ENCODE data around the gene NOX3. TPM values are rescaled to one million over a fixed set of nuclear protein-coding genes. Genes with fewer than 3 reads are reported as not detected.

NOX3 gene
- total RNA-seq, 1 experiment from 2014 or later, result not detected

DNA sequence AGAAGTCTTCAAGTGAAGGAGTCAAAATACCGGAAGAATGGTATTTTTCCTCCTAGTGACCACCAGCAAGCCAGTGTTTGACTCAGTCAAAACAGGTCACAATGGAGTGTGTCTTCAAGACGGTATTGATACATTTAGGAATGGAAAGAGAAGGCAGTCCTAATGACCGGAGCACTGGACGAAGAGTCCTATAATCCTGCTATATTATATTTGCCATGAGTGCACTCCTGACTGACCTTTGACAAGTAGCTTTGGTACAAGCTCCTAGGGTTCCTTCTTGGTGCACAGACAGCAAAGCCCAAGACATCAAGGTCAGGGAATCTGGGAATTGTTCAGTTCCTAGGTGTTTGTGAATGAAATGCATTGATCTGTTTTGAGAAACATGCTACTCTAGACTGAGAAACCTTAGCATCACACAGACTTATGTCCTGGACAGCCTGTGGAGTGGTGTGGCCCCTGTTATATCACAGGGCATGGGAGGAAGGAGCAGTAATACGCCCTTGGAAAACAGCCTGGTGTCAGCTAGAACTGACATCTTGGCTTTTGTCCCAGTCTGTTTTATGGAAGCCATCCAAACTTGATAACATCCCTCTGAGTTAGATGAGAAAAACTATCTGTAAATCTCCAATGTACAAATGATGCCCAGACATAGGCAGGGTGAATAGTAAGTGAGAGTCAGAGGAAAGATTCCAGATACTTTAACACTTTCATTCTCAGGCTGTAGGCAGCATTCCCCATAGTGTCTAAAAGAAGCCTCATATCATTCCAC lies 18.5 kb downstream of the NOX3 start:
- DNase-seq (ENCODE audit: low read depth), result peak; percentile 7

DNA sequence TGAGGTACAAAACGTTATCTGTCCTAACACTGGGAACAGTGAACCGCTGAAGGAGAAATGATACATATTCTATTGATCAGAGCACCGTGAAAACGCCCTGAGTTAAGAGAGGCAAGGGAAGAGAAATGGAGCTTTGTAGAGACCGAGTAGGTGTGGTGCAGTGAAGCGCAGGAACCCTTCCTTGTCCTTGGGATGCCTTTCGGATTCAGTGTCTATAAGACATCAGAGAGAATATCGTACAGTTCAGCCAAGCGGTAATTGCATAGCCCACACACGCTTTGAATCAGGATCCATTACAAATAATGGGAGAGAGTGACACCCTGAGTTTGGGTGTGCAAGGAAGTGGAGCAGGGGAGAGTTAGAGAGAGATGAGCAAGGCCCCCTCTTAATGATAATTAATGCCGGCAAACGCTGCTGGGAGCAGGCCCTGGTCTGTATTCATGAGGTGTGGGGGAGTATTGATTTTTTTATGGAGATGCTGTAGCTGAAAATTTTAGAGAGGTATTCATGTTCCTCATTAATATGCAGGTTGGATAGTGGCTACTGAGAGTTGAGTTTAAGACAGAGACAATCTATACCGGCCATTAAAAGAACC lies 20.7 kb downstream of the NOX3 start:
- no peak for DNase-seq (ENCODE audit: low read depth)

DNA sequence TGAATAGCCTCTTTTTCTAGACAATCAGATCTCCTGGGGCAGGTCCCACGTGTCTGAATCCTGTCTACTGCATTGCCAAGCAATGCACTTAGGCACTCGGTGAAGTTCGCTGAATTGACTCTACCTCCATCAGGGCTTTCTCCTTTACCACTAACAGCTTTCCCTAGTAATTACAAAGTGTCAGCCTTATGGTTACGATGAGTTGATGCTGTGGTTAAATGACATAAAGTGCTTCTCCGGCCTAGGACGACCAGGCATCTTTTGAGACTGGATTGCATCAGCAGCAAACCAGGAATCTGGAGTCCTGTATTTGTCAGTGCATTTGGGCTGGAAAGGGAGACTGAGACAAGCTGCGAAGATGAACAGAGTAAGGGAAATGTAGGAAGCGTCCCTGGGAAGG lies 21.5 kb downstream of the NOX3 start:
- DNase-seq (ENCODE audit: low read depth), result no peak

DNA sequence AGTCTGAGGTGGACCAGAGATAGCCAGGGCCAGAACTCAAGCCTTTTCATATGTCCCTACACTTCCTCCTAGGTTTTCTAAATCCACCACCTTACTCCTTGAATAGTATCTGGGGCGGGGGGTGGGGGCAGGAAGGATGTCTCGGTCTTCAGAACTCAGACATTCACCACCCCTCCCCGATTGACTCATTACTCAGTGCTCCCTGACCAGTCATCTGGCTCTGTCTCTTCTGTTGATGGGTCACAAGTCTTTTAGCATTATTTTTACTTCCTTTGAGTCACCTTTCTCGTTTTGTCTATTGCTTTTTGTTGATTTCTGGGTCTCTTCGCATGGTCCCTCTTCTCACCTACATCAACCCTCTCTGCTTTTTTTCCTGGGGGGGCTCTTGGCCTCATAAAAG lies 23.3 kb downstream of the NOX3 start:
- peak; percentile 68 for DNase-seq (ENCODE audit: low read depth)

DNA sequence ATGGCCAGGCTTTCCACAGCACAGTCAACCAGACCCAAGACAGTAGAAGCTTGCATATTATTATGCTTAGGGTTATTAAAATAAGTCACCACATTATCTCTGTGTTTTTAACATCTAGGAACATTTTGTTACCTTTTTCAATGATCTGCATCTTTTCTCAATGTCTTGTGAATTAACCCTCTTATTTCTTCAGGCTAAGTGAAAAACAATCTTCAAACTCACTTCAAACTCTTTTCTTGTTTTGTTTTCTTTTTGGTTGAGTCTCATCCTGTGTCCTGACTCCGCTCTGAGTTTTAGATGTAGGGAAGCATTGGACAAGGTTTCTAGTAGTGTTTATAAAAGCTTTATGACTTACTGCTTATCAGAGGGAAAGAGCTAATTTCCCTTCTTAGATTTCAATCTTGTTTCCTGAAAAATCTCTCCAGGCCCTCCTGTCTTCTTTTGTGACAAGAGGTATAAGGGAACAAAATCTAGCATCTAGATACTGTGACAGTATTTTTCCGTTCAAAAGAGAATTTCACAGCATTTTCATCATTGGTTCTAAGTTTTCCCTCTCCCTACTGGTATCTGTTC lies 26.2 kb downstream of the NOX3 start:
- DNase-seq (ENCODE audit: low read depth), result no peak

DNA sequence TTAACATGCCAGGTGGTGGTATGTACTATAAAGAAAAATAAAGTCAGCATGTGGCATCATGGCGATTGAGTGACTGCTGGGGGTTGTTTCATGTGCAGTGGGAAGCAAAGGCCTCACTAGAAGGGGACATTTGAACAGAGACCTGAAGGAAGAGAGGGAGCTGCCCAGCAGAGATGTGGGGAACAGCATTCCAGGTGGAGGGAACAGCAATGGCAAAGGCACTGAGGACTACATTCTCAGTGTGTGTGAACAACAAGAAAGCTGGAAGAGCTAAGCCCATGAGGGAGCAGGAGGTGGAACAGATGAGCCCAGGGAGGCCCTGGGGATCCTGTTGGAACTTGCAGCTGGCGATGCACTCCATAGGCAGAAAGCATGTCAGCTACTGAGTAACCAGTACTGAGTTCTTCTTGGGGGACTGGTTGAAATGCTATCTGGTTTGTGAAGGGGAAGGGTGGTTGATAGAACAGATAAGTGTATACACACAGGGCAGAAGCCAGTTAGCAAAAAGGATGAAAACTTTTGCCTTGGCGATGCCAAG lies 29.2 kb downstream of the NOX3 start:
- DNase-seq (ENCODE audit: low read depth), result no peak

DNA sequence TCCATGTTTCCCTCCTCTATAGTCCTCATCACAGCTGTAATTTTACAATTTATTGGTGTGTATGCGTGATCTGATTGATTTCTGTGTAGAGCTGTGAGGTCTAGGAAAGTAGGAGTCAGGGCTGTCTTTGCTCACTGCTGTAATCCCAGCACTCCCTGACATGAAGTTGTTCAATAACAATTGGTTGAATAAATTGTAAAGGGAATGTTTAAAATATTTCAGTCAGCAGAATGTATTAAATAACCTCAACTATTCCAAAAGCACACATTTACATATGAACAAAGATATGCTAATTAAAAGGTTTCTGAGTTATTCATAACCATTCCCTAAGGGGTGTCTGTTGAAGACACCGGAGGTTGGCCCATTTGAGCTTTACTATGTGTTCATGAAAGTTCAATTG lies 31.5 kb downstream of the NOX3 start:
- no peak for DNase-seq (ENCODE audit: low read depth)

DNA sequence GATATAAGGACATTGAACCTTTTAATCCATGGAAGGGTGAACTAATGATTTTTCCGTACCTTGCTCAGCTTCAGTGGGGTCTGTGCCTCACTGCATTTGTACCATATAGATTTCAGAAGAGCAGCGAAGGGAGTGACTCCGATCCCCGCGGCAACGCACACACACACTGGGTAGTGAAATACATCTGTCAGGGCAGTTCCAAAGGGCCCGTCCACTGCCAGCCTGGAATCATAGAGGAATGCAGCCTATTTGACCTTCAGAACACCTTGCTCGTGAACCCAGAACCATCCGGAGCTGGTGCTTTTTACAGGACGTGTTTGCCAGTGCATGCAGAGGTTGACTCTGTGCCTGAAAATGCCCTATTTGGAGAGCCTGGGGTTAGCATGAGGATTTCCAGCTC lies 33.0 kb downstream of the NOX3 start:
- no peak for DNase-seq (ENCODE audit: low read depth)

DNA sequence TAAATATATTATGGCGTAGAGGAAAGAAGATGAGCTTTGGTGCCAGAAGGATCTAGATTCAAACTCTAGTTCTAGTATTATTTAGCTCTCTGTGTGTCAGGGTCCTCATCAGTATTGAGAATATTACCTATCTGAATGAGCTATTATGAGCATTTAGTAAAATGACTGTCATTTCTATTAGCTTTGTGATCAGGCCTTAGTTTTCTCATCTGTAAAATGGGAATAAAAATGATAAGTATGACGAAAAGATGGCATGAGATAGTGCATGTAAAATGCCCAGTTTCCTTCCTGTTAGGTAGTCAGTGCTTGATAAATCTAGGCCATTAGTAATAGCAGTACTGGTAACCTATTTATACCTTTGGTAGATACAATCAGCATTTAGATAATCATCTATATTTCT lies 35.1 kb downstream of the NOX3 start:
- DNase-seq (ENCODE audit: low read depth), result no peak

DNA sequence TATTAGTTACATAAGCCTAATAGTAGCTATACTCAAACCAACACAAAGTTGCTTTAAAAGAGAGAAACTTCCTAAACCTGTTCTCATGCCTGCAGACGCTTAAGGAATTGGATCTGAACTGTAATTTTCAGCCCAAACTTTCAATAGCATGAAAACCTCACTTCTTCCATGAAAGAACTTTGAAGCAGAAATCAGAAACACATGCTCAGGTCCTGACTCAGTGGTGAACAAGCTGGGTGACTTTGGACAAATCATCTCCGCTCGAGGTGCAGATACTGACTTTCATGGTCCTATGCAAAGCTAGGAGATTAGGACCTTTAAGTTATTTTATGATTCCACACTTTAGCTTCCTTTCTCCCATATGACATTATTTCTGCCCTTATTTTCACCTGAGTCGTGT lies 36.5 kb downstream of the NOX3 start:
- DNase-seq (ENCODE audit: low read depth), result no peak

DNA sequence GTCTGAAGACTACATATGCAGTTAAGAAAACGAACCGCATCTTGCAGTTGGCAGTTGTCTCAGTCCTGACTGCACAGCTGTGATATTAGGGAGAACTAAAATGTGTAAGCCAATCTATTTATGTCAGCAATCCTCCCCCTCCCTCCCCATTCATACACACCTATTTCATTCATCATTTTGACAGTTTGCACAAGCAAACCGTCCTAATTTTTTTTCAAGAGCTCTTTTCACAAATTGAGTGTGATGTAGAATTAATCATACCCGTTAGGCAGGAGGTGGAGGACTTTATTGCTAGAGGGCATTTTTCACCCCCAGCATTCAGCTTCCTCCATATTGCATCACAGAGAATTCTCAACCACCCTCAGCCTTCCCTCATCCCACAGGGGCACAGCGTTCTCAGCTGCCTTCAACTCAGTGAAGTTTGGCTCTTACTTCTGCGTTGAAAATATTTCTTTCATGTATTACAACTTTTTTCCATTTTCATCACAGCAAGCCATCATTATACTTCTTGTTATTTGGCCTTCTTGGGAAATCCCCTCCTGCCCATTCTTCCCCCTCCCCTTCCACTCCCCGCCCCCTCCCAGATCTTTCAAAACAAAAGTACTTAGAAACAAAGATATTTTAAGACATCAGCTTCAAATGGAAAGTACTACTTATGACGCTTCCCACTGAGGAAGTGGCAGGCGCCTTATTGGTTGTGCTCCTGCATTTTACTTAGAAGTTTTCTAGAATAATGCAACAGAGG lies 37.5 kb downstream of the NOX3 start:
- peak; percentile 6 for DNase-seq (ENCODE audit: low read depth)

DNA sequence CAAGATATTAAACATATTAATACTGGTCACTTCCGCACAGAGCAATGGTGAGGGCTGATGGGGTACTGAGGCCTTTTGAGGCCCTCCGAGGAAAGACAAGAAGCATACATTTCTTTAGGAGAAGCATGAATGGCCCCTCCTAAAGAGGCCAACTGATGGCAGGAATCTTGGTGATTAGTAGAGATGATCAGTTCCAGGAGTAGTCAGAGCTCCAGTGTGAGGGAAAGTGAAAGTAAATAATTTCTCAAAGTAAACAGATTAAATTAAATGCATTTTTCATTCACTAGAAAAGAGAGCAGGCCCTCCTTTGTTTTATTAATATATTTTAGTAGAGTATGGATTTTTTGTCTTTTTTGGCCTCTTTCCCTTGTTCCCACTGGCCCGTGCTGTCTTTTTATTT lies 38.2 kb downstream of the NOX3 start:
- no peak for DNase-seq (ENCODE audit: low read depth)

DNA sequence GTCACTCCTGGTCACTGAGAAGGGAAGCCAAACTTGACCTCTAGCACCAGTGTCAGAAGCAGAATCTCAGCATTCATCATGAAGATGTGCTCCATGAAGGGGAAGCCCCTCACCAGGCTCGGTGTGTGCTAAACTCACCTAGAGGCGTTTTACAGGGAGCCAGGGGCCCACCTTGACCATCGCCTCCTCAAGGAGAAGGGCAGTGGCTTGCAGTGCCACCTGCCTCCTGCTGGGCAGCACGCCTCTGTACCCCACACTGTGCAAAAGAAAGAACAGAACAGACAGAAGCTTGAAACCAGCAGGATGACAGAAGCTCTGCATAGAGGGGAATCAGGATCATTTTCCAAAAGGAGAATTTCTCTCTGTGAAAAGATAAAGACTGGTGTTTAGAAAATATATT lies 39.7 kb downstream of the NOX3 start:
- no peak for DNase-seq (ENCODE audit: low read depth)

DNA sequence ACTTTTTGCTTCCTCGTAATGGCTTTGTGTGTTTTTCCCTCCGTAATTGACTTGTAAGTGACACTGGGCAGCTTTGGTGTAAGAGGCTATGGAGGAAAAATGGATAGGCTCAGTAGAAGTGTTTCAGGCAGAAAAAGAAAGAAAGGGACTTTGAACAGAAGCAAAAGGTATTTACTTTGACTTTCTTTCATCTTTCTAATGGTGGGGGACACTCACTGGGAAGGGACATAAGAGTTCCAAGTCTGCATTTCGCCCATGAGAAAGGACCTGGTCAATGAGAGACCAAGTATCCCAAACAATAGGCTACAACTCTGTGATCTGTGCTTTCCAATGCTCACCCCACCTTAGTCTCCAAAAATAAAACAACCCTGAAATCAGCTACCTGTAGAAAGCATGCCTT lies 41.6 kb downstream of the NOX3 start:
- DNase-seq (ENCODE audit: low read depth), result no peak

DNA sequence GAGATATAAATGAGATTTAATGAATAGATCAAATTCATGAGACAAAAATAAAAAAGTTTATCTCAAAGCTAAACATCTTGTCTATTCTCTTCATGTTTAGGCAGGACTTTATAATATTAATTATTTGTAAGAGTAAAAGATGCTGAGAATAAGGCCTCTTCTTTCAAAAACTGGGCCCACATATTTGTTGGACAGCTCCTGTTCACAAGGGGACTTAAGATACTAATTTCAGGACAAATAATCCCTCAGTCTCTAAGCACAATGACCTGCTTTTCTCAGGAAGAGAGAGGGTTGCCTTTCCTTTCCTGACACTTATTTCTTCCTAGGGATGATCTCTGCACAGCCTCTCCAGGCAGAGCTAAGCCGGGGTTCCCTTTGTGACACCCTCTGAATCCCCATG lies 43.3 kb downstream of the NOX3 start:
- no peak for DNase-seq (ENCODE audit: low read depth)

DNA sequence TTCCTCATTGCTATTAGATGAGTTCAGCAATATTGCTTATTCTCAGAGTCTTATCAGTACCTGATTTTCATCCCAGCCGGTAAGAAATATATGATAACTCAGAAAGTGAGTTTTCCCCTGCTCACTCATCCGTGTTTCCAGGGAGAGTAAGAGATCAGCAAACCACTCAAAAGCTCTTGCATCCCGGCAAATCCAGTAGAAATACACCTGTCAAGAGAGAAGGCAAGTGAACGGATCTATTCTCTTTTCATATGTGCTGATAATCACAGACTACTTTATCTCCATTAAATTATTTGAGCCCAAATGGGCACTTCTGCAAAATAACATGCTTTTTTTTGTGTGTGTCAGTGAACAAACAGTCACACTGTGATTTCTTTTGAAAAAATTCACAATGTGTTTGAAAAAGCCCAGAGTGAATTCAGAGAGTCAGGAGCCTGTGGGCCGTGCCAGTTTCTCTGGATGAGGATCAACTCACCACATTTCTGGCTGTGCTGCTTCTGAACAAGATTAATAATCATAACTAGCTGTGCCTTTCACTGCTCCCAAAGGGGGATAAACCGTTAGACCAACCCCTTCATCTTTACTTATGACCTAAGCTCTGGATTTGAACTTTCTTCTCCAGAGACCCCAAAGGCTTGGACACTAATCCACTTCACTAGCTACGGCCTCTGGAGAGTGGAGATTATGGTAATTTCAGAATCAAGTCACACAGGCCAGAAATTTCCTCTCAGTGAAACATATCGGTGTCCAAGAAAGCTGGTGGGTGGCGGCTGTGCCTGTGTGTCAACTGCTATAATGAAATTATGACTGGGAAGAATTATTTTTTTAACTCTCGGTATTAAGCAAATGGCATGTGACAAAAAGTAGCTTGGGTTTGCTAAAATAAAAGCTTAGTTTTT lies 44.2 kb downstream of the NOX3 start:
- DNase-seq (ENCODE audit: low read depth), result no peak

DNA sequence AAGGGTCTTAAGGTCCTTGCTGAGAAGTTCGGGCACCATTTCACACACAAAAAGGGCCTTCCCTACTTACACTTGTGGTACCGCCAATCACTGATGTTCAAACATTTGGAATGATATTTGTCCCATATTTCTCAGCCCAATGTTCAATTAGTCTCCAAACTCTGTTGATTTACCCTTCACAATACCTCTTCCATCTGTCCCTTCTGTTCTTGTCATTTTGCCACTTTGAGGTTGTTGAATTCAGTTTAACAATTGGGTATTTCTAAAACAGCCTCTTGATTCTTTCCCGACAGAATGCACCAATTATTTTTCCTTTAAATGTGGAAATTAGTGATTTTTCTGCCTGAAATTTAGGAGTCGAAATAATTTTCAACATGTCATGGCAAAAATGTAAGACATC lies 46.2 kb downstream of the NOX3 start:
- DNase-seq (ENCODE audit: low read depth), result no peak

DNA sequence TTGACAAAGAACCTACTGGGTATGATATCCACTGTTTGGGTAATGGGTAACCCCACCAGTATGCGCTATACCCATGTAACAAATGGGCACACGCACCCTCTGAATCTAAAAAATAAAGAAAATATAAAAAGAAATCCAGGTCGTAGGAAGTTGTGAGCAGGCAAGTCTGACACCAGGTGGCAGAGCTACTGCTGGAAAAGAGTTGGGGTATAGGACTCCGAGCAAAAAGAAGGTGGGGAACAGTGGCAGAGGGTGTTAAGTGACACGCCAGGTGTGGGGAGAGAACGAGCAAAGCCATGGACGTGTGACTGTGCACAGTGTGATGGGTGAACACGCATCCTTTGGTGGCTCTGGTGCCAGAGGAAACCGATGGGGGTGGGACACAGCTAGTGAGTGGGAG lies 46.7 kb downstream of the NOX3 start:
- DNase-seq (ENCODE audit: low read depth), result no peak

DNA sequence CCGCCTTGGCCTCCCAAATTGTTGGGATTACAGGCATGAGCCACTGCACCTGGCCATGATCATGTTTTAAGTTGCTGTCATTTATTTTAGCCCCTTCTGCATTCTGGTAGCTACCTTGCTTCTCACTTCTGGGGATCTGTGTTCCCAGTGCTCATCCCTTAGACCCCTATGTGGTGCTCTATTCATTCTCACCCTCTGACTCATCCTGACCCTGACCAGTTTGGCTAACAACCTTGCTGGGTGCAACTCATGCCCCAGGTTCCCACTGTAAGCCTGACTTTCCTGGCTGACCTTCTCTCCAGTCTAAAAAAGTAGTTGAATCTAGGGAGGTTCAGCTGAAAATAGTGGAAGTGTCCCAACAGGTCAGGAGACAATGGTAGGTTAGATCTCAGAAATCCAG lies 47.4 kb downstream of the NOX3 start:
- DNase-seq (ENCODE audit: low read depth), result no peak

DNA sequence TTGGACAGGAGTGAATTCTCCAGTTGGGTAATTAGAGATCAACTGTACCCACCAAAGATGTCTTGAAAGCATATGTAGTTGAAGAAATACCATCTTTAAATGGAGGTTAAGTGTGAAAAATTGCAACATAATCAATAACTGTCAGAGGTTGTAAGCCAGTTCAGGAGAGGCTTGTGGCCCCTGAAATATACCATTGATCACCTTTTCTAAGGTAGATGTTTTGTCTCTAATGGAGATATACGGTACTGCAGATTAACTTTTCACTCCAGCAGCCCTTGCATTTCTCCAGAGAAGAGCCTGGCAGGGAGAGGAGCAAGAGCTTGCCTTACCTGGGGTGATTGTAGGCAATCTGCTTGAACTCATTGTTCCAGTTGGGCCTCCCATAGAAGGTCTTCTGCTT lies 48.8 kb downstream of the NOX3 start:
- DNase-seq (ENCODE audit: low read depth), result no peak

DNA sequence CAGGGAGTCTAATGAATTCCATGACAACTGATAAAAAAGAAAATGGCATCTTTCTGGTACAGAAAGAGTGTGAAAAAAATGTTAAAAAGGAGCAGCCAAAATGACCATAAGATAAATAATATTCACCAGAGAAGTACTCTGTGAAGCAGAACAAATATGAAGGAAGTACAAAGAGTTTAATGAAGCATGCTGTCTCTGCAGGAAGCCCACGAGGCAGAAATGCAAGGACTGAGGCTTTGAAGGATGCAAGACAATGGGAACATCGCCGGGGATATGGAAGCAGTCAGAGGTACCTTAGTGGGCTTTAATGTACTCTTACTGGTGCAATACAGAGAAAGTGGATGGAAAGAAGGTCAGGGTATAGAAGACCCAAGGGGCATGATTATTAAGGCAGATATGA lies 50.7 kb downstream of the NOX3 start:
- no peak for DNase-seq (ENCODE audit: low read depth)
